Heart right ventricle (tissue), 16 donors: ENCODE measurements around the gene CLSTN2. TPM values are rescaled to one million over a fixed set of nuclear protein-coding genes. Genes with fewer than 3 reads are reported as not detected.

ENCODE experiments used
- ATAC-seq, 8 donors: fragments of 200-7000 bp; cut with Tn5 transposase; one replicate each; pipeline ENCODE4 v1.9.1; 2020; ENCODE audit warnings: mild to moderate bottlenecking in 8 of 8, moderate library complexity in 8 of 8, moderate number of reproducible peaks in 1 of 8
- DNase-seq, 2 donors: peaks; one replicate each; pipeline ENCODE4 v3.0.0-alpha.2; 2020
- H3K27ac ChIP-seq, 10 donors: fragments of 200-600 bp; sonication (generic) in 2 of 10; one replicate each; pipeline versions ENCODE4 v1.5.0 to v1.8.0; 2020 to 2022; ENCODE audit warnings: mild to moderate bottlenecking in 3 of 10
- H3K27me3 ChIP-seq, 7 donors: fragments of 200-600 bp; one replicate each; pipeline ENCODE4 v1.8.0; 2021 to 2022; ENCODE audit warnings: mild to moderate bottlenecking in 2 of 7
- H3K36me3 ChIP-seq, 9 donors: fragments of 200-600 bp; sonication (generic) in 1 of 9; one replicate each; pipeline versions ENCODE4 v1.5.0 to v1.8.0; 2020 to 2022; ENCODE audit warnings: mild to moderate bottlenecking in 2 of 9
- H3K4me1 ChIP-seq, 9 donors: fragments of 200-600 bp; sonication (generic) in 1 of 9; one replicate each; pipeline versions ENCODE4 v1.5.0 to v1.8.0; 2020 to 2022; ENCODE audit warnings: mild to moderate bottlenecking in 4 of 9
- H3K4me3 ChIP-seq, 10 donors: fragments of 200-600 bp; sonication (generic) in 2 of 10; one replicate each; pipeline versions ENCODE4 v1.5.0 to v1.8.0; 2020 to 2022; ENCODE audit warnings: mild to moderate bottlenecking in 7 of 10, moderate library complexity in 2 of 10
- H3K9me3 ChIP-seq, 11 donors: fragments of 200-600 bp in 10 of 11; sonication (generic) in 2 of 11; one replicate each; pipeline versions ENCODE4 v1.5.0 to v1.8.0; 2013 to 2022; ENCODE audit warnings: mild to moderate bottlenecking in 2 of 11, control low read depth in 1 of 11, moderate library complexity in 1 of 11
- CTCF ChIP-seq, 9 donors: fragments of 200-600 bp; sonication (generic) in 2 of 9; IDR thresholded peaks; one replicate each; pipeline versions ENCODE4 v1.5.0 to v1.8.0; 2021 to 2022; ENCODE audit warnings: antibody characterized with exemption in 9 of 9, mild to moderate bottlenecking in 5 of 9, moderate library complexity in 1 of 9
- WGBS, 2 donors: extraction: QIAGEN DNeasy Blood & Tissue Kit; methylation state at CpG; one replicate each; pipeline ENCODE4 v1.1.7; 2013; ENCODE audit warnings: inconsistent platforms in 1 of 2; 5-methylcytosine and 5-hydroxymethylcytosine counted together
- intact Hi-C, 10 donors: fragments of 100-400 bp; cut with DNase I; formaldehyde crosslinking; loops; one replicate each; pipeline versions ENCODE4 v1.11.1 to v1.14.2; 2022
- polyA plus RNA-seq, 2 donors: library from polyadenylated mRNA; stranded (reverse); fragments of 200-250 nt; gene quantifications; one replicate each; pipeline ENCODE4 v1.2.3, GENCODE V29; 2013
- total RNA-seq, 10 donors: library from RNA; stranded (reverse); fragmentation: NEBNext Ultra II Directional in 3 of 10; extraction: Animal tissue kit (Norgen Biotek cat#: 25700) in 3 of 10; gene quantifications; one replicate each; pipeline versions ENCODE4 v1.2.1 to v1.2.4, GENCODE V29; 2021 to 2023
- donor health status: Arrhythmogenic right ventricular cardiomyopathy.
- donor health status: ischemic (EF 13 %, LVEDD 7.1; RV severe dilation, severe dysfunction).
- donor health status: healthy with polysubstance abuse.
- donor health status: DM: no; HTN: yes; CAD: no.
- donor health status: DM: no; HTN: no; CAD: no.
- donor health status: ischemic (EF 25% LVEDD 6.9; RV normal size, moderate dysfunction).
- donor health status: ischemic (EF 25% LVEDD 5.7; RV mildly dilated, moderate dysfunction).
- donor health status: healthy.
- donor health status: DM: yes; HTN: yes; CAD: no.
- donor health status: Ischemic cardiomyopathy.
- donor health status: ischemic (EF 35%, LVEDD 5.7; RV mildly dilated, moderate dysfunction).
- donor health status: nonischemic (EF 11% LVEDD 7.7; RV severe dilation, severe dysfunction).
- donor health status: DM: yes; HTN: yes; CAD: no.
- donor health status: PGD.
- donor health status: ischemic (EF 29% LVEDD 5.4; RV normal size, mild dysfunction).
- donor health status: nonischemic (EF 23%, LVEDD 6.1; RV moderate dilation, normal function).

Gene CLSTN2
- total and polyA plus RNA-seq, 12 donors, result 0.57 to 10.7 (median 4.4) TPM

- no peak for ATAC-seq
- DNase-seq, result no peak
- intact Hi-C loops, result no loop called here
- no peak for TF ChIP-seq CTCF (IDR thresholded peaks at IDR 0.05)
- H3K27me3 ChIP-seq, result peaks cover 0 to 2% (median 0%) of the 10 kb centered on the region in 7 donors
- no peaks in the 10 kb centered on the region for H3K36me3 ChIP-seq
- WGBS, 2 donors, result 70 to 76% methylated on average over 3 of the region's 3 CpGs
- H3K27ac ChIP-seq, result no peak overlapping the region
- no peak overlapping the region for H3K4me3 ChIP-seq
- no peaks in the 10 kb centered on the region for H3K4me1 ChIP-seq
- H3K9me3 ChIP-seq, result no peaks in the 10 kb centered on the region
Measured at GRCh38 chr3:140076552-140076951, 141.6 kb downstream of the CLSTN2 start.

GRCh38 chr3:140077406-140077805, 142.4 kb downstream of the CLSTN2 start:
- peaks cover 0 to 2% (median 0%) of the 10 kb centered on the region in 7 donors for H3K27me3 ChIP-seq
- ATAC-seq, result no peak
- no peak for DNase-seq
- intact Hi-C loops, result no loop called here
- H3K36me3 ChIP-seq, result no peaks in the 10 kb centered on the region
- 87 to 90% methylated on average over 3 of the region's 3 CpGs for WGBS, 2 donors
- H3K9me3 ChIP-seq, result no peaks in the 10 kb centered on the region
- no peak for TF ChIP-seq CTCF (IDR thresholded peaks at IDR 0.05)
- H3K4me3 ChIP-seq, result no peak overlapping the region
- H3K4me1 ChIP-seq, result no peaks in the 10 kb centered on the region
- no peak overlapping the region for H3K27ac ChIP-seq

- DNase-seq, result no peak
- no peaks in the 10 kb centered on the region for H3K36me3 ChIP-seq
- intact Hi-C loops, result no loop called here
- TF ChIP-seq CTCF (IDR thresholded peaks at IDR 0.05), result no peak
- H3K4me3 ChIP-seq, result no peak overlapping the region
- no peaks in the 10 kb centered on the region for H3K4me1 ChIP-seq
- WGBS, 2 donors, result 77 to 78% methylated on average over 4 of the region's 4 CpGs
- peaks cover 0 to 3% (median 0%) of the 10 kb centered on the region in 7 donors for H3K27me3 ChIP-seq
- no peak overlapping the region for H3K27ac ChIP-seq
- no peaks in the 10 kb centered on the region for H3K9me3 ChIP-seq
- no peak for ATAC-seq
Measured at GRCh38 chr3:140078343-140078742, 143.4 kb downstream of the CLSTN2 start.

- no peak for DNase-seq
- intact Hi-C loops, result no loop called here
- no peak for ATAC-seq
- 88 to 89% methylated on average over 1 of the region's 1 CpG for WGBS, 2 donors
- H3K4me1 ChIP-seq, result no peaks in the 10 kb centered on the region
- peaks cover 0 to 3% (median 0%) of the 10 kb centered on the region in 7 donors for H3K27me3 ChIP-seq
- no peak for TF ChIP-seq CTCF (IDR thresholded peaks at IDR 0.05)
- H3K4me3 ChIP-seq, result no peak overlapping the region
- no peaks in the 10 kb centered on the region for H3K9me3 ChIP-seq
- no peak overlapping the region for H3K27ac ChIP-seq
- H3K36me3 ChIP-seq, result no peaks in the 10 kb centered on the region
Measured at GRCh38 chr3:140078940-140079339, 144.0 kb downstream of the CLSTN2 start.
